Measurements from ENCODE around the gene LILRA2.
A peak's percentile ranks its signal among the peaks of the same experiment; 100 is the strongest.
"Not testable (repeated sequence)": the region's sequence is repeated elsewhere in the genome, so short reads cannot be mapped to it uniquely, and the experiment has no call there.

LILRA2 gene

GRCh38 chr19:54616821-54617560, 43.4 kb downstream of the LILRA2 start:
- H3K27me3 ChIP-seq = no peaks in the 10 kb centered on the region
- TF ChIP-seq, protein P1, sequence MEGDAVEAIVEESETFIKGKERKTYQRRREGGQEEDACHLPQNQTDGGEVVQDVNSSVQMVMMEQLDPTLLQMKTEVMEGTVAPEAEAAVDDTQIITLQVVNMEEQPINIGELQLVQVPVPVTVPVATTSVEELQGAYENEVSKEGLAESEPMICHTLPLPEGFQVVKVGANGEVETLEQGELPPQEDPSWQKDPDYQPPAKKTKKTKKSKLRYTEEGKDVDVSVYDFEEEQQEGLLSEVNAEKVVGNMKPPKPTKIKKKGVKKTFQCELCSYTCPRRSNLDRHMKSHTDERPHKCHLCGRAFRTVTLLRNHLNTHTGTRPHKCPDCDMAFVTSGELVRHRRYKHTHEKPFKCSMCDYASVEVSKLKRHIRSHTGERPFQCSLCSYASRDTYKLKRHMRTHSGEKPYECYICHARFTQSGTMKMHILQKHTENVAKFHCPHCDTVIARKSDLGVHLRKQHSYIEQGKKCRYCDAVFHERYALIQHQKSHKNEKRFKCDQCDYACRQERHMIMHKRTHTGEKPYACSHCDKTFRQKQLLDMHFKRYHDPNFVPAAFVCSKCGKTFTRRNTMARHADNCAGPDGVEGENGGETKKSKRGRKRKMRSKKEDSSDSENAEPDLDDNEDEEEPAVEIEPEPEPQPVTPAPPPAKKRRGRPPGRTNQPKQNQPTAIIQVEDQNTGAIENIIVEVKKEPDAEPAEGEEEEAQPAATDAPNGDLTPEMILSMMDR (IDR thresholded peaks at IDR 0.05) = no peak
- H3K9me3 ChIP-seq = no peaks in the 10 kb centered on the region
- no peaks in the 10 kb centered on the region for H3K4me1 ChIP-seq (ENCODE audit: control insufficient read depth in 1 of 2, insufficient read depth in 1 of 2, low read depth in 1 of 2, low read length in 1 of 2)
- no peak overlapping the region for H3K27ac ChIP-seq
- H3K4me3 ChIP-seq (ENCODE audit: low read depth in 1 of 2, low read length in 1 of 2) = no peak overlapping the region
- no peaks in the 10 kb centered on the region for H3K36me3 ChIP-seq

GRCh38 chr19:54620464-54620863, 46.9 kb downstream of the LILRA2 start:
- Histone ChIP-seq H3K4me1 (ENCODE audit: control insufficient read depth in 1 of 2, insufficient read depth in 1 of 2, low read depth in 1 of 2, low read length in 1 of 2) (no peaks in the 10 kb centered on the region), H3K27me3 (peaks cover 6% of the 10 kb centered on the region), H3K27ac (no peak overlapping the region), H3K9me3 (no peaks in the 10 kb centered on the region), H3K36me3 (no peaks in the 10 kb centered on the region), H3K4me3 (ENCODE audit: low read depth in 1 of 2, low read length in 1 of 2) (no peak overlapping the region)
- TF ChIP-seq, protein P1 (IDR thresholded peaks at IDR 0.05) = no peak

DNA sequence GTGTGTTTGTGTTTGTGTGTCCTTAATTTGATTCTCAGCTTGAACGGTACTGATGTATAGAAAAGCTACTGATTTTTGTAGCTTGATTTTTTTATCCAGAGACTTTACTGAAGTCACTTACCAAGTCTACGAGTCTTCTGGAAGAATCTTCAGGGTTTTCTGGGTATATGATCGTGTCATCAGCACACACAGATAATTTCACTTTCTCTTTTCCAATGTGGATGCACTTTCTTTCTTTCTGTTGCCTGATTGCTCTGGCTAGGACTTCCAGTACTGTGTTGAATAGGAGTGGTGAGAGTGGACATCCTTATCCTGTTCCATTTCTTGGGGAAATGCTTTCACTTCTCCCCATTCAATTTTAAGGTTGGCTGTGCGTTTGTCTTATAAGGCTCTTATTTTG, 48.8 kb downstream of the LILRA2 start:
- Histone ChIP-seq H3K9me3 (no peaks in the 10 kb centered on the region), H3K36me3 (no peaks in the 10 kb centered on the region), H3K27ac (no peak overlapping the region), H3K4me3 (ENCODE audit: low read depth in 1 of 2, low read length in 1 of 2) (no peak overlapping the region), H3K4me1 (ENCODE audit: control insufficient read depth in 1 of 2, insufficient read depth in 1 of 2, low read depth in 1 of 2, low read length in 1 of 2) (no peaks in the 10 kb centered on the region), H3K27me3 (peaks cover 6% of the 10 kb centered on the region)
- TF ChIP-seq, protein P1 (IDR thresholded peaks at IDR 0.05) = no peak

GRCh38 chr19:54624234-54624633, 50.6 kb downstream of the LILRA2 start:
- H3K27ac ChIP-seq; H3K4me3 ChIP-seq (ENCODE audit: low read depth in 1 of 2, low read length in 1 of 2); H3K9me3 ChIP-seq; H3K36me3 ChIP-seq; H3K4me1 ChIP-seq (ENCODE audit: control insufficient read depth in 1 of 2, insufficient read depth in 1 of 2, low read depth in 1 of 2, low read length in 1 of 2): not testable (repeated sequence)
- peaks cover 14% of the 10 kb centered on the region for H3K27me3 ChIP-seq

DNA sequence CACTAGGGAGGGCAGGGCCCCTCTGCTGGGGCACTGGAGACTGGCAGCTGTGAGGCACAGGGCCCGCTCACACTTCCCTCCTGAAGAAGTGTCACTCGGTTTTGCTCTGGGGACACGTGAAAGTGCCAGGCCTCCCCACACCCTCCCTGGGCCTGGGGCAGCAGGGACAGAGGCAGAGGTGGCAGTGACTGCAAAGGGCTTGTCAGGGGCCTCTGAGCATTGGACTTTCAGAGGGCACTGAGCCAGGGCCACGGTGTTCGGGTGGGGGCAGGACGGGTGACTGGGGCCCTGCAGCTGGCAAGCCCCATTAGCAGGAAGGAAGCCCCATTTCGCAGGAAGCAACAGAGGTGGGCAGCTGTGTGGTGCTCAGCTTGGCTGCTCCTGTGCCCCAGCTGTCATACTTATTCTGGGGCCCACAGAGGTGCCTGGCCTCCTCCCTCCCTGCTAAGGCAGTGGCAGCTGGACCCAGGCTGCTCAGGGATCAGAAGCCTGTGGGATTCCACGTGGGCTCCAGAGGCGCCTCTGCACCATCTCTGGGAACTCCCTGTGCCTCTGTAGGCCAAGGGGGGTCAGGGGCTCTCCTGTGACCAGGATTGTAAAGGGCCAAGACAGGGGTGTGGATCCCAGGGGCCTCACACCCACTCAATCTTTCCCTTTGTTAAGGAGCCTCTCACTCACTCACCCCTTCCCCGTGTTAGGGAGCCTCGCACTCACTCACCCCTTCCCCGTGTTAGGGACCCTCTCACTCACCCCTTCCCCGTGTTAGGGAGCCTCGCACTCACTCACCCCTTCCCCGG, 51.5 kb downstream of the LILRA2 start:
- H3K27me3 ChIP-seq = peaks cover 23% of the 10 kb centered on the region
- H3K27ac ChIP-seq; H3K9me3 ChIP-seq; H3K4me3 ChIP-seq (ENCODE audit: low read depth in 1 of 2, low read length in 1 of 2); H3K4me1 ChIP-seq (ENCODE audit: control insufficient read depth in 1 of 2, insufficient read depth in 1 of 2, low read depth in 1 of 2, low read length in 1 of 2); H3K36me3 ChIP-seq: not testable (repeated sequence)

DNA sequence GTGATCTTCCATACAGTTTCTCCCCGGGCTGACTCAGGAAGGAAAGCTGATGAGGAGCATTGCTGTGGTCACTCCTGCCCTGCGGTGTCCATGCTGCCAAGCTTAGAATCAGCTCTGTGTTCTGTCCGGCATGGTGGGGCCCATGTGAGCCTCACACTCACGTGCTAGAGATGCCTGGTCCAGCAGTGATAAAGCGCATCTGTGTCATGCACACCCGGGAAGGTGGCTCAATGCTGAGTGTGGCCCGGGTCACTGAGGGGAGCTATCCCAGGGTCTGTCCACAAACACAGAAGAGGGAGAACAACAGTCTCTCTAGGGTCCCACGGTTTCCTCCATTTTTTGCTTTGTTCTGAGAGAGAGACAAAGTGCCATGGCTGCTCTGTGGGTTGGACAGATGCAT, 53.2 kb downstream of the LILRA2 start:
- Histone ChIP-seq H3K36me3 (no peaks in the 10 kb centered on the region), H3K9me3 (no peaks in the 10 kb centered on the region), H3K27ac (no peak overlapping the region), H3K4me1 (ENCODE audit: control insufficient read depth in 1 of 2, insufficient read depth in 1 of 2, low read depth in 1 of 2, low read length in 1 of 2) (peaks cover 9 to 11% of the 10 kb centered on the region in 2 experiments), H3K27me3 (peaks cover 32% of the 10 kb centered on the region), H3K4me3 (ENCODE audit: low read depth in 1 of 2, low read length in 1 of 2) (no peak overlapping the region)
- TF ChIP-seq, protein P1 (IDR thresholded peaks at IDR 0.05) = no peak

GRCh38 chr19:54627912-54628311, 54.3 kb downstream of the LILRA2 start:
- not testable (repeated sequence) for H3K4me3 ChIP-seq (ENCODE audit: low read depth in 1 of 2, low read length in 1 of 2); H3K9me3 ChIP-seq; H3K36me3 ChIP-seq; H3K27ac ChIP-seq
- peaks cover 9 to 11% of the 10 kb centered on the region in 2 experiments for H3K4me1 ChIP-seq (ENCODE audit: control insufficient read depth in 1 of 2, insufficient read depth in 1 of 2, low read depth in 1 of 2, low read length in 1 of 2)
- peaks cover 32% of the 10 kb centered on the region for H3K27me3 ChIP-seq

DNA sequence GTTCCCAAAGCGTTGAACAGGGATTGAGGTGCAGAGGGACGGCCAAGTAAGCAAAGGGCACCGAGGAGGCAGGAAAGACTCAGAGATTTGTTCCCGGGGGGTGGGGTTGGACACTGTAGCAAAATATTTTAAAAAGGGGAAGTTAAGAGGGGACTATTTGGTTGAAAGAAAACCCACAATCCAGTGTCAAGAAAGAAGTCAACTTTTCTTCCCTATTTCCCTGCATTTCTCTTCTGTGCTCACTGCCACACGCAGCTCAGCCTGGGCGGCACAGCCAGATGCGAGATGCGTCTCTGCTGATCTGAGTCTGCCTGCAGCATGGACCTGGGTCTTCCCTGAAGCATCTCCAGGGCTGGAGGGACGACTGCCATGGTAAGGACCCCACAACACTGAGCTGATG, 56.7 kb downstream of the LILRA2 start, which contains the start of gene LILRB1:
Gene LILRB1 (plus strand): TSS at position 223 of the 400 bp plus-strand sequence. CDS start 590 bp downstream, outside the sequence.
- Histone ChIP-seq H3K27me3 (peaks cover 28% of the 10 kb centered on the region), H3K4me3 (ENCODE audit: low read depth in 1 of 2, low read length in 1 of 2) (peak within 1 kb of the TSS in 1 of 2 experiments; percentile 27), H3K27ac (peak within 1 kb of the TSS; percentile 64), H3K4me1 (ENCODE audit: control insufficient read depth in 1 of 2, insufficient read depth in 1 of 2, low read depth in 1 of 2, low read length in 1 of 2) (peaks cover 9 to 11% of the 10 kb centered on the region in 2 experiments)
- H3K36me3 ChIP-seq, H3K9me3 ChIP-seq: not testable (repeated sequence)
